WERI-Rb-1 (cell line): ENCODE results near the gene MARCHF10.

Experiments used
- DNase-seq: peaks from one replicate; pipeline ENCODE4 v3.0.0-alpha.2; 2020
- H3K27ac ChIP-seq: fragments of 250-450 bp; sonication (Bioruptor Pico); 2 replicates; pipeline ENCODE4 v1.5.1; 2020; ENCODE audit warnings: mild to moderate bottlenecking, moderate library complexity
- H3K27me3 ChIP-seq: fragments of 250-450 bp; sonication (Bioruptor Pico); 2 replicates; pipeline ENCODE4 v1.5.1; 2021; ENCODE audit warnings: mild to moderate bottlenecking, low read depth, moderate library complexity; ENCODE audit not compliant: insufficient read depth, severe bottlenecking
- H3K36me3 ChIP-seq: fragments of 250-450 bp; sonication (Bioruptor Pico); 2 replicates; pipeline ENCODE4 v1.5.1; 2020; ENCODE audit warnings: mild to moderate bottlenecking, moderate library complexity
- H3K4me3 ChIP-seq: 2 replicates; pipeline ENCODE4 v1.5.1; 2011; ENCODE audit warnings: low read depth, mild to moderate bottlenecking, control low read depth, low read length
- H3K9me3 ChIP-seq: fragments of 250-450 bp; sonication (Bioruptor Pico); 2 replicates; pipeline ENCODE4 v1.5.1; 2021; ENCODE audit warnings: mild to moderate bottlenecking, moderate library complexity; ENCODE audit not compliant: severe bottlenecking
- TF ChIP-seq, protein P1 (sequence below): IDR thresholded peaks from 2 replicates; pipeline ENCODE4 v1.5.1; 2011; ENCODE audit warnings: low read depth, mild to moderate bottlenecking, control low read depth, inconsistent platforms, low read length

Gene MARCHF10

DNA sequence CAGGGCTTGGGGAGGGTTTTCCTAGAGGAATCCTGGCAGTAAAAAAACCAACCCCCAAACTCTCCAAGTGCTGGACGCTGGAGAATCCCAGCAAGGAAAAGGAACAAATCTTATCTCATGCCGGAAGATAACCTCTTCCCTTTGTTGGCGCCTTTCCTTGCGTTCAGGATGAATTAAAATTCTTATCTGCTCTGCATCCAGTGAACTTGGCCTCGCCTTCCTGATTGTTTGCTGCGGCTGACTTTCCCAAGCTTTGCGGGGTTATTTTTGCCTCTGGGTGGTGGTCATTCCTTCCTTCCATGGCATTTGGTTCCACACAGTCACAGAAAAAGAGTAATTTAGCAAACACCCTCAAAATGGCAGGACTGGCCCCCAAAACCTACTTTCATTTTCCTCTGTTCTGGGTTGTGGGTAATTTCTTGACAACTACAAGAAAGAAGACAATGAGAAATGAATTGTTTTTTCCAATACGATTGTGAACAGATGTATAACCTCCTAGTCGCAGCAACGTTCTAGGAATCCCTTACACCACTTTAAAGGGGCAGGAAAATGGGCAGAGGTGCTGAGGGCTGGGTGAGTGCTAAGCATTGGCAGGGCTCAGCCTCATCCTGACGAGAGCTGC is 102.8 kb downstream of the MARCHF10 start:
- Histone ChIP-seq H3K27ac (no peak overlapping the region), H3K36me3 (no peaks in the 10 kb centered on the region), H3K27me3 (no peaks in the 10 kb centered on the region), H3K9me3 (peaks cover 13% of the 10 kb centered on the region), H3K4me3 (no peak overlapping the region)
- no peak for DNase-seq
- TF ChIP-seq, protein P1, sequence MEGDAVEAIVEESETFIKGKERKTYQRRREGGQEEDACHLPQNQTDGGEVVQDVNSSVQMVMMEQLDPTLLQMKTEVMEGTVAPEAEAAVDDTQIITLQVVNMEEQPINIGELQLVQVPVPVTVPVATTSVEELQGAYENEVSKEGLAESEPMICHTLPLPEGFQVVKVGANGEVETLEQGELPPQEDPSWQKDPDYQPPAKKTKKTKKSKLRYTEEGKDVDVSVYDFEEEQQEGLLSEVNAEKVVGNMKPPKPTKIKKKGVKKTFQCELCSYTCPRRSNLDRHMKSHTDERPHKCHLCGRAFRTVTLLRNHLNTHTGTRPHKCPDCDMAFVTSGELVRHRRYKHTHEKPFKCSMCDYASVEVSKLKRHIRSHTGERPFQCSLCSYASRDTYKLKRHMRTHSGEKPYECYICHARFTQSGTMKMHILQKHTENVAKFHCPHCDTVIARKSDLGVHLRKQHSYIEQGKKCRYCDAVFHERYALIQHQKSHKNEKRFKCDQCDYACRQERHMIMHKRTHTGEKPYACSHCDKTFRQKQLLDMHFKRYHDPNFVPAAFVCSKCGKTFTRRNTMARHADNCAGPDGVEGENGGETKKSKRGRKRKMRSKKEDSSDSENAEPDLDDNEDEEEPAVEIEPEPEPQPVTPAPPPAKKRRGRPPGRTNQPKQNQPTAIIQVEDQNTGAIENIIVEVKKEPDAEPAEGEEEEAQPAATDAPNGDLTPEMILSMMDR, result no peak

DNA sequence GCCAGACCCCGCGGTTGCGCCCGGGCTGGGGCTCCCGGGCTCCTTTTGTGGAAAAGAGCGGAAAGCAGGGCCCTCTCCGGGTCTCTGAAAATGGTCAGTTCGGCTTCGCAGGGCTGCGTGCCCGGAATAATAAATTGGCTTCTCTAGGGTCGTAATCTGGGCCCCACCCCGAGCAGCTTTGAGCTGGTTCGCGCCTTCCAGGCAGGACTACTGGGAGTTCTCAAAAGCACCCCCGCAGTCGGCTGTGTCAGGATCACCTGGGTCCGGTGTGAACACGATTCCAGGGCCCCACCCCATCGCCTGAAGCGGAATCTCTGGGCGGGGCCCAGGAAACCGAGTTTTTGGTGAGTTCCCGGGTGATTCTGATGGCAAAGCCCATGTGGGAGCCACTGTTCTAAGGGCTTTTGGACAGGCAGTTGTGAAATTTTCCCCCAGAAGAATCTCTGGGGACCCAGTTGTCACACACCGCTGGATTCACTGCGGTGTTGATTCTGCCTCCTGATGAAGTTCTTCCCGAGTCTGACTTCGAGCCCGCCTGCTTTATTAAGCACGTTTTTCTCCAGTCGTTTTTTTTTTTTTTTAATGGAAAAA is 103.6 kb downstream of the MARCHF10 start:
- peak overlapping the region; percentile 74 for H3K4me3 ChIP-seq
- H3K27me3 ChIP-seq, result no peaks in the 10 kb centered on the region
- H3K9me3 ChIP-seq, result peaks cover 13% of the 10 kb centered on the region
- peak overlapping the region; percentile 48 for H3K27ac ChIP-seq
- TF ChIP-seq, protein P1, result no peak
- DNase-seq, result peak; percentile 66
- H3K36me3 ChIP-seq, result no peaks in the 10 kb centered on the region

DNA sequence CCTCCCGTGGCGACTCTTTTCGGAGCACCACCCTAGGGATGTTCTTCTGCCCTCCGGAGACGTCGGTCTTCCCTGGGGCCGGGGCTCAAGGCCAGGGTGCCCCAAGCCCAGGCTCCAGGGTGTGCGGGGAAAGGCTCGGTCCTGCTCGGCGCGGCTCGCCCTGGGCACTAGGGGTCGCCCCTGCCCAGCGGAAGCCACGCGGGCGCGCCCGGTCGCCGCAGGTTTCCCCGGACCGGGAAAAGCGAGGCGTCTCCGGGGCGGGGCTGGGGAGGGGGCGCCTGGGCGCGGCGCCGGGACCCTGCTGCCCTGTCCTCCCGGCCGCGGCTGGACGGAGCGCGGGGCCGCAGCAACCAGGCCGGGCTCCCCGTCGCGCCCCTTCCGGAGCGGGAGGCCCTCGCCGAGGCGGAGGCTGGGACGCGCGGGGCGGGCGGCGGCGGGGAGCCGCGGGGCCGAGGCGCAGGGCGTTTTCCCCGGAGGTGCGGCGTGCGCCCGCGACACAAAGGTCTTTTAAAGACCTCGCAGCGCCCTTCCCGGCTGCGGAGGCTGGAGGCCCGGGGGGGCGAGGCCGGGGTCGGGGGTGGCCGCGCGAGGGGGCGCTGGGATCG is 104.2 kb downstream of the MARCHF10 start:
- H3K4me3 ChIP-seq, result peak overlapping the region; percentile 74
- H3K9me3 ChIP-seq, result peaks cover 10% of the 10 kb centered on the region
- TF ChIP-seq, protein P1, result peak; percentile 93
- peak overlapping the region; percentile 48 for H3K27ac ChIP-seq
- H3K27me3 ChIP-seq, result no peaks in the 10 kb centered on the region
- no peaks in the 10 kb centered on the region for H3K36me3 ChIP-seq
- DNase-seq, result peak; percentile 87

DNA sequence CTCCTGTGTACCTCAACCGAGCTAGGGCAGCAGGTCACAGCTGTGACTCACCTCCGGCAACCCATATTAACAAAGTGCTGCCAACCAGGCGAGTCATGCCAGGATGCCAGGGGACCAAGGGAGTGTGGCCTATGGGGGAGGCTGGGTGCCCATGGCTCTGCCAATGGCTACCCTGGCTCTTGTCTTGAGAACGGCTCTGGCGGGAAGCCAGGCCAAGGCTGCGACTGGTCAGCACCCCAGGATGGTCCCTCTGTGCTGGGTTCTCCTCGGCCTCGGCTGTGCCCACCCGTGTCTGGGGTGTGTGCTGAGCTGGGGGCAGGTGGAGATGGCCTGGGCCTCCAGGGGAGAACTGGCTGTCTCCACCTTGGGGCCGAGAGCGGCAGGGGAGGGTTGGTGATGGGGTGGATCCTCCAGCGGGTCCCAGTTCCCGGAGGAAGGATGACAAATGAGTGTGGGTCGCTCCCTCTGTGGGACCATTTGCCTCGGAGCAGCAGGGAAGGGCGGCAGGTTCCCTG is 104.8 kb downstream of the MARCHF10 start:
- Histone ChIP-seq H3K27ac (no peak overlapping the region), H3K4me3 (peak overlapping the region; percentile 74)

DNA sequence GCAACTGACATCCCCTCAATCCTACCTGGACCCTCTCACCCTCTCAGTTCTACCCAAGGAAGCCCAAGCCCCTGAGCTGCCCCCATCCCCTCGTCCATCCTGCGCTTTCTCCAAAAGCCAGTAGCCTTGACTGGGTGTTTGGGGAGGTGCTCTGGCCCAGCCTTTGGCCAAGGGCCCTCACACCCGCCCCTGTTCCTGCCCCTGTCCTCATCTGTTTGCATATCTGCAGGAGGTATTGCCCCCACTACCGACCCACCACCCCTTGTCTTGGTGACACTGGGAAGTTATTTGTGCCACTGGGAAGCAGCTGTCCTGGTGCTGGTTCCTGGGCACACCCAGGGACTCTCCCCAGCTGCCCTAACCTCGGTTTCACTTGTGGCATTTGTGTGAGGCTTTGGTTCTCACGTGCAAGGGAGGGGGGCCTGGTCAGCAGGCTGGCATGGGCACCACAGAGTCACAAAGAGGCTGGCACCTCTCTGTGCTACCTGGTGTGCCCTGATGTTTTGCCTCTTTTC is 105.3 kb downstream of the MARCHF10 start:
- no peaks in the 10 kb centered on the region for H3K27me3 ChIP-seq
- H3K4me3 ChIP-seq, result no peak overlapping the region
- TF ChIP-seq, protein P1, result no peak
- no peaks in the 10 kb centered on the region for H3K36me3 ChIP-seq
- DNase-seq, result no peak
- H3K27ac ChIP-seq, result no peak overlapping the region
- peaks cover 3% of the 10 kb centered on the region for H3K9me3 ChIP-seq

More for the DNA sequence above, 104.8 kb downstream of the MARCHF10 start:
- H3K27me3 ChIP-seq, result no peaks in the 10 kb centered on the region
- peaks cover 4% of the 10 kb centered on the region for H3K9me3 ChIP-seq
- TF ChIP-seq, protein P1, result no peak; the same call in 1 of the 2 replicates
- no peak for DNase-seq
- H3K36me3 ChIP-seq, result no peaks in the 10 kb centered on the region
